Muscle layer of colon (tissue), 2 donors: Measurements from ENCODE around the gene COPB2.
A peak's percentile ranks its signal among the peaks of the same experiment; 100 is the strongest.
"Not testable (repeated sequence)": the region's sequence is repeated elsewhere in the genome, so short reads cannot be mapped to it uniquely, and the experiment has no call there.

Experiments used
- H3K27ac ChIP-seq: one replicate; pipeline ENCODE4 v1.7.0; 2013; ENCODE audit warnings: low read depth, mild to moderate bottlenecking, low read length, moderate library complexity
- H3K27me3 ChIP-seq, 2 donors: one replicate each; pipeline ENCODE4 v1.7.0; 2013; ENCODE audit warnings: low read length in 2 of 2, mild to moderate bottlenecking in 2 of 2; ENCODE audit not compliant: insufficient read depth in 2 of 2, control insufficient read depth in 1 of 2
- H3K36me3 ChIP-seq: one replicate; pipeline ENCODE4 v1.7.0; 2013; ENCODE audit warnings: mild to moderate bottlenecking, low read length; ENCODE audit not compliant: insufficient read depth
- H3K4me1 ChIP-seq: one replicate; pipeline ENCODE4 v1.7.0; 2013; ENCODE audit warnings: mild to moderate bottlenecking, low read length; ENCODE audit not compliant: insufficient read depth
- H3K4me3 ChIP-seq, 2 donors: one replicate each; pipeline ENCODE4 v1.7.0; 2013; ENCODE audit warnings: low read length in 2 of 2, low read depth in 1 of 2, mild to moderate bottlenecking in 1 of 2, moderate library complexity in 1 of 2
- H3K9ac ChIP-seq: one replicate; pipeline ENCODE4 v1.7.0; 2013; ENCODE audit warnings: low read length
- H3K9me3 ChIP-seq: one replicate; pipeline ENCODE4 v1.7.0; 2013; ENCODE audit warnings: mild to moderate bottlenecking, low read length
- donor health status: abdominal sarcoma.
- donor health status: Adenocarcinoma of cecum.

COPB2 gene

DNA sequence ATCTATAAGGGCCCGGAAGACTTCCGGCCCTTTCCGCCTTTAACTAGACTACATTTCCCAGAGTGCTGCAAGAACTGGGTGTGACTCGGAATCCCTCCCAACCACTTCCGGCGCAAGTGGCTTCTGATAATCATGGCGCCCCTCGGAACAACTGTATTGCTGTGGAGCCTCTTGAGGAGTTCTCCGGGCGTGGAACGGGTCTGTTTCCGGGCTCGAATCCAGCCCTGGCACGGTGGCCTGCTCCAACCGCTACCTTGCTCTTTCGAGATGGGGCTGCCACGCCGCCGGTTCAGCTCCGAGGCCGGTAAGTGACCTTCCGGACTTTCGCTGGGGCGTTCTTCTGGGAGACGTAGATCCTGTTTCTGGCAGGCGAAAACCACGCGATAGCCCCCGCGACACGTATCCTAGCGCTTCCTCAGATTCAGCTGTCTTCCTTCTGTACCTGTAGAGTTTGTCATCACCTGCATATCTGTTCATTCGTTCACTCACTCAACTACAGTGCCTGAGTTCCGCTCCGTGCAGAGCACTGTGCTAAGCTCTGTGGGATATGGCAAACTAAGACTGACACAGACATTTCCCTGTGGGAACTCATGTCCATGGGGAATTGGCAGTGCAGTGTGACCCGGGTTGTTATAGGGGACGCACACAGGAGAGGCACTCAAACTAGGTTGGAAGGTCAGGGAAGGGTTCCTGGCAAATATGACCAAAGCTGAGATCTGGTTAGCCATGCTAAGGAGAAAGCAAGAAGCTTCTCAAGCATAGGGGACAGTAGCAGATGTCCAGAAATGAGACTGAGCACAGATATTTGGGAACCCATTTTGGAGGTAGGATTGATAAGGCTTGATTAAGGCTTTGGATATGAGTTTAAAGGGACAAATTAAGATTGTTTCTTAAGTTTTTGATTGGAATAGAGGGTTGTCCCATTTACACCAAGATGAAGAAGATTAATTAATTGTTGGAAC lies 45.3 kb downstream of the COPB2 start, which contains the start of gene MRPS22:
Gene MRPS22 (plus strand): TSS at position 126 of the 962 bp plus-strand sequence. CDS start 7 bp downstream, at position 133.
- Histone ChIP-seq H3K9ac (peak within 1 kb of the TSS; percentile 91), H3K36me3 (peaks cover 18% of the 10 kb centered on the region), H3K9me3 (no peaks in the 10 kb centered on the region), H3K4me3 (peak within 1 kb of the TSS; percentile 75 to 96), H3K27me3 (no peaks in the 10 kb centered on the region), H3K27ac (peak within 1 kb of the TSS; percentile 24), H3K4me1 (peaks cover 12% of the 10 kb centered on the region)

DNA sequence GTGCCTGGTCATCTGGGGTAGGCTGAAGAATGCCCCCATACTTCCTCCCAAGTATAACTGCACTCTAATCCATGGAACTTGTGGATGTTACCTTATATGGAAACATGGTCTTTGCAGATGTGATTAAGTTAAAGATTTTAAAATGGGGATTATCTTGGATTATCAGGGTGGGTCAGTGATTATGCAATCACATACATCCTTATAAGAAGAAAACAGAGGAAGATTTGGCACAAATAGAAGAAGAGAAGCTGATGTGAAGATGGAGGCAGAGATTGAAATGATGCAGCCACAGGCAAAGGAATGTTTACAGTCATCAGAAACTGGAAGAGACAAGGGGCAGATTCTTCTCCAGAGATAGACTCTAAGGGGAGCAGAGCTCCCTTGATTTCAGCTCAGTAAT lies 47.4 kb downstream of the COPB2 start:
- no peak overlapping the region for H3K4me3 ChIP-seq
- no peaks in the 10 kb centered on the region for H3K9me3 ChIP-seq
- no peak overlapping the region for H3K27ac ChIP-seq
- no peaks in the 10 kb centered on the region for H3K36me3 ChIP-seq
- peaks cover 12% of the 10 kb centered on the region for H3K4me1 ChIP-seq
- no peaks in the 10 kb centered on the region for H3K27me3 ChIP-seq
- no peak overlapping the region for H3K9ac ChIP-seq

DNA sequence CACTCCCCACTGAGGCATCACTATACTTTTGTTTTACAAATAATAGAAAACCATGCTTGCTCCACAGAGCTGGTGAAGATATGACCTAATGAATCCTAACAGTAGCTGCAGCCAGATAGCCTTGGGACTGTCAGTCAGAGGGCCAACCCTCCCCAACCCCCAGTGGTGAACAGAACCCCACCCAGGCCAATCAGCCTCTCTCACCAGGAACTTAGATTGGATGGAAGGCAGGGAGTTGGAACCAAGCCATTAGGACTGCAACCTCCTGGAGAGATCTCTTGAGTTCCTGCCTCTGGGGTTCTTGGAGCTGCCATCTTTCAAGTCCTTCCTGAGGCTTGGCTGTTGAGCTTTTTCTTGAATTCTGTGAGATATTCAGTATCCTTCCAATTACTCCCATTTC lies 48.7 kb downstream of the COPB2 start:
- H3K27ac ChIP-seq, result no peak overlapping the region
- no peaks in the 10 kb centered on the region for H3K36me3 ChIP-seq
- H3K9ac ChIP-seq, result no peak overlapping the region
- H3K9me3 ChIP-seq, result no peaks in the 10 kb centered on the region
- no peaks in the 10 kb centered on the region for H3K27me3 ChIP-seq
- H3K4me1 ChIP-seq, result peaks cover 12% of the 10 kb centered on the region
- no peak overlapping the region for H3K4me3 ChIP-seq

DNA sequence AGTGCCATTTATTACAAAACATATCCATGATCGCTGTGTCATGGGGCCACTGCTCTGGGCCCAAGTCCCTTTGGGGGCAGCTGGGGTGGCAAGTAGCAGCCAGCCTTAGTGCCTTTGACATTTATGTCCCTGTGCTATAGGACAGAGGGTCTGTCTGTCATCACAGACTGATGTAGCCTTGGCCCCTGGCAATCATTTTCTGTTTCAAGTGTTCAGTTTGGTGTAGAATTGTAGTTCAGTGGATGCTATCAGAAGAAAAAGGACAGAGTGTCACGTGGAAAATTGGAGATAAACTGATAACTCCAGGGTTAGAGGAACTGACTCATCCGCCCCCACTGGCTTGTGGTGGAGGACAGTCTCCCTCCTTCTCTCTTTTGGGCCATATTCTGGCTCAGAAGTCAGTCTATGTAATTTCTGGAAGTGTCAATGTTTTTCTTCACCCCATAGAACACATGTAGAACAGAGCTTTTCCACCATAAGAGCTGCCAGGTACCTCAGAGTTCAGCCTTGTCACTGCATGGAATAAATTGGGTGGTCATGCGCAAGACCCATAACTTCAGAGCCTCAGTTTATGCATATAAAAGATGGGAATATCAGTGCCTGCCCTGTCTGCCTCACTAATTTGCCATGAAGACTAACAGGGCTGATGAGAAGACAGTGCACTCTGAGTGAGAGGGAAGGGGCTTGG lies 50.1 kb downstream of the COPB2 start:
- Histone ChIP-seq H3K27ac (no peak overlapping the region), H3K9ac (no peak overlapping the region), H3K36me3 (no peaks in the 10 kb centered on the region), H3K4me1 (peaks cover under 1% of the 10 kb centered on the region), H3K9me3 (no peaks in the 10 kb centered on the region), H3K4me3 (no peak overlapping the region), H3K27me3 (no peaks in the 10 kb centered on the region)

DNA sequence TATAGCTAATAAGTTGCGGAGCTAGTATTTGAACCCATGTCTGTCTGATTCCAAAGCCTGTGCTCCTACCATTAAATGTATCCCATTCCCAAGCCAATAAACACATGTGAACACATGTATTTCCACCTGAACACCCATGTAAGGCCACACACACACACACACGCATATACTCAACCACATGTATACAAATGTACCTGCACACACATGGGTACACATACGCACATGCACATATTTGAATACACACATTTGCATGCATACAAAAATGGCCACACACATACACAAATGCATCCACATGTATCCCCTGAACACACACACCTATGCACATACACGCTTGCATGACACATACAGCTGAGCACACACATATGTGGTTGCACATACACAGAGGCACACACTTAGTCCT lies 51.0 kb downstream of the COPB2 start:
- H3K27me3 ChIP-seq, result no peaks in the 10 kb centered on the region
- H3K36me3 ChIP-seq, result no peaks in the 10 kb centered on the region
- H3K4me1 ChIP-seq, result no peaks in the 10 kb centered on the region
- H3K9me3 ChIP-seq, result no peaks in the 10 kb centered on the region
- H3K27ac ChIP-seq, result no peak overlapping the region
- H3K9ac ChIP-seq, result no peak overlapping the region
- no peak overlapping the region for H3K4me3 ChIP-seq

DNA sequence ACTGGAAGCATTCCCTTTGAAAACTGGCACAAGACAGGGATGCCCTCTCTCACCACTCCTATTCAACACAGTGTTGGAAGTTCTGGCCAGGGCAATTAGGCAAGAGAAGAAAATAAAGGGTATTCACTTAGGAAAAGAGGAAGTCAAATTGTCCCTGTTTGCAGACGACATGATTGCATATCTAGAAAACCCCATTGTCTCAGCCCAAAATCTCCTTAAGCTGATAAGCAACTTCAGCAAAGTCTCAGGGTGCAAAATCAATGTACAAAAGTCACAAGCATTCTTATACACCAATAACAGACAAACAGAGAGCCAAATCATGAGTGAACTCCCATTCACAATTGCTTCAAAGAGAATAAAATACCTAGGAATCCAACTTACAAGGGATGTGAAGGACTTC lies 54.8 kb downstream of the COPB2 start:
- H3K27me3 ChIP-seq, result peaks cover 3 to 10% of the 10 kb centered on the region in 2 donors
- H3K36me3 ChIP-seq, H3K9ac ChIP-seq, H3K4me3 ChIP-seq, H3K27ac ChIP-seq, H3K4me1 ChIP-seq, H3K9me3 ChIP-seq: not testable (repeated sequence)

DNA sequence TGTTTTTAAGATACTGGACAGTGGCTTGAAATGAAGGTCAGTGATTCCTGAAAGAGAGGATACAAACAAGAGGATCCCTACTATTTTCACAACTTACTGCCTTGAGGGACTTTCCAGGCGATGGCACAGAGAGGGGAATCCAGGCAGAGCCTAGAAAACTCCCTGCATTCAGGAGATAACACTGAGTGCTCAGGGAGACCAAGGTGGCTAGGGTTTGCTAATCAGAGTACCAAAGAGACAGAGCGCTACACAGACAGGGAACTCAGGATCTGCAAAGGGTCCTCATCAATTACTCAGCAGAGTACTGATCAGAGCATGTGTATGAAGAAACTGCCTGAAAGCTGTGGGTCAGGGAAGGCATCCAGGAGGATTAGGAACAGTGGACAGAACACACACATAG lies 57.4 kb downstream of the COPB2 start:
- H3K36me3 ChIP-seq, result no peaks in the 10 kb centered on the region
- peaks cover 6 to 21% of the 10 kb centered on the region in 2 donors for H3K27me3 ChIP-seq
- H3K4me3 ChIP-seq, result no peak overlapping the region
- H3K4me1 ChIP-seq, result no peaks in the 10 kb centered on the region
- no peaks in the 10 kb centered on the region for H3K9me3 ChIP-seq
- no peak overlapping the region for H3K27ac ChIP-seq
- no peak overlapping the region for H3K9ac ChIP-seq

DNA sequence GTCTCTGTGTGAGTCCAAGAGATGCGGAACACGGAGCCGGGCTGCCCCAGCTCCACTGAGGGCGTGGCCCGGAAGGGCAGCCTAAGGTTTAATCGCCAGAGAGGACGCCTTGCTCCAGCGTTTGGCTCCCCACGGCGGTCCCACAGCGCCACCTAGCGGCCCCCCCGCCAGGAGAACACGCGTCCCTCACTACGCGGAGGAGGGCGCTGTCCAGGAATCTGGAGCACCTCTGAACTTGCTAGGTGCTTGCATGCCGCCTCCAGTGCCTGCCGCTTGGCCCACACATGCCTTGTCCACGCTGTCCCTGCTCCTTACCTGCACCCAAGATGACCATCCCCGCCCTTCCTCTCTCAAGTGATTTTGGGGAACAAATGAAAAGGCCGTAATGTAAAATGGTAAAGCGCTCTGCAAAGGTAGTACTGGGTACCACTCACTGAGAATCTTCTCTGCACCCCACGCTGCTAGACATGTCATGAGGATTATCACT lies 60.0 kb downstream of the COPB2 start:
- no peak overlapping the region for H3K27ac ChIP-seq
- H3K27me3 ChIP-seq, result peaks cover 6 to 21% of the 10 kb centered on the region in 2 donors
- H3K9me3 ChIP-seq, result no peaks in the 10 kb centered on the region
- H3K4me3 ChIP-seq, result peak overlapping the region in 1 of 2 donors; percentile 22
- no peak overlapping the region for H3K9ac ChIP-seq
- H3K4me1 ChIP-seq, result no peaks in the 10 kb centered on the region
- no peaks in the 10 kb centered on the region for H3K36me3 ChIP-seq

DNA sequence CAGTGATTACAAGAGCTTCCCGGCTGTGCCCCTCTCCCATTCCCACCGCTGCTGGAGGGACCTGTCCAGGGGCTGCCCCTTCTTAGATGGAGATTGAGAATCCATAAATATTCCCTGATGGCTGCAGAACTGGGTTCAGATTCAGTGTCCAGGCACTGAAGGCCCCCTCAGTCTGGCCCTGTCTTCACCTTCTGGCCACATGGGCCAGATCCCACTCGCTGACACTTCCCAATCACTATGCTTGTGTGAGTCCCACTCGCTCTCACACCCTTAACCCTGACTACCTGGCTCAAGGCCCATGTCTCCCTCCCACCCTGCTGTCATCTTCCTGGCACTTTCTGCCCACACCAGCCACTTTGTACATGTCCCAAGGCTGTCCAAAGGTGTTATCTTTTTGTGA lies 61.1 kb downstream of the COPB2 start:
- Histone ChIP-seq H3K36me3 (no peaks in the 10 kb centered on the region), H3K9me3 (no peaks in the 10 kb centered on the region), H3K4me3 (no peak overlapping the region), H3K27ac (no peak overlapping the region), H3K27me3 (peaks cover 6 to 21% of the 10 kb centered on the region in 2 donors), H3K9ac (no peak overlapping the region), H3K4me1 (no peaks in the 10 kb centered on the region)

DNA sequence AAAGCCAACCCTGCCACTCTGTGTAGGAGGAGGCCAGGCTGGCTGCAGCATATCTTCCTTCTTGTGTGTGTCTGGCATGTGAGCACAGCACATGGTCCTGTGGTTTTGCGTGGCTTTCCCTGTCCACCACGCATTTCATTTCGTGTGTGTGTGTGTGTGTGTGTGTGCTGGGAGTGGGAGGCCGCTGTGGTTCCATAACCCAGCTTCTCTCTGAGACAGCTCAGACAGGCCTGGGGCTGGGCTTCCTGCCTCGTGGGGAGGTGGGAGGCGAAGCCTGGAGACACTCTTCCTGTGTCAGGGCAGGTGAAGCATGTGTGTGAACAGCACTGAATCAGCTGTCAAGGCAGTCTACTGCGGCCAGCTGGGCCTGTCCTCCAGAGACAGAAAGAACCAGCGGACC lies 61.6 kb downstream of the COPB2 start:
- Histone ChIP-seq H3K4me3 (no peak overlapping the region), H3K36me3 (no peaks in the 10 kb centered on the region), H3K27me3 (peaks cover 6 to 21% of the 10 kb centered on the region in 2 donors), H3K4me1 (no peaks in the 10 kb centered on the region), H3K9ac (no peak overlapping the region), H3K27ac (no peak overlapping the region), H3K9me3 (no peaks in the 10 kb centered on the region)

DNA sequence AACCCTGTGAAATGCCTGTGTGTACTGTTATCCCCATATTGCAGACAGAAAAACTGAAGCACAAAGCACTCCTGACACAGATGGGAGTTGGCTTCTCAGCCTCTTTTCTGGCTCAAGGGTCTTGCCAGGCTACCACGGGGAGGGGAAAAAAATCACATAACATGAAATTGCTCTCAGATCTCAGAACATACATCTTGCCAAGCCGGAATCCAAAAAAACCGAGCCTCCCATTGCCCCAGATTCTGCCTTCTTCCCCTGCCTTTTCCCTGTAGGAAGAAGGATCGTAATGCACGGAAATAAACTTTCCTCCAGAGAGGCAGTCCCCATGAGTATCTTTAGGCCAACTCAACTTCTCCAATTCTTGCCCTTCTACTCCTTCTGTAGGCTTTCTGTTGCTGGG lies 62.2 kb downstream of the COPB2 start:
- H3K4me3 ChIP-seq, result no peak overlapping the region
- no peaks in the 10 kb centered on the region for H3K9me3 ChIP-seq
- peaks cover 6 to 21% of the 10 kb centered on the region in 2 donors for H3K27me3 ChIP-seq
- H3K27ac ChIP-seq, result no peak overlapping the region
- no peaks in the 10 kb centered on the region for H3K36me3 ChIP-seq
- H3K9ac ChIP-seq, result no peak overlapping the region
- H3K4me1 ChIP-seq, result no peaks in the 10 kb centered on the region
